ENCODE data around the gene MYO7B. TPM values are rescaled to one million over a fixed set of nuclear protein-coding genes. Genes with fewer than 3 reads are reported as not detected.

The MYO7B gene
- total RNA-seq, 1 donor from 2014 or later, result 0.46 TPM

DNA sequence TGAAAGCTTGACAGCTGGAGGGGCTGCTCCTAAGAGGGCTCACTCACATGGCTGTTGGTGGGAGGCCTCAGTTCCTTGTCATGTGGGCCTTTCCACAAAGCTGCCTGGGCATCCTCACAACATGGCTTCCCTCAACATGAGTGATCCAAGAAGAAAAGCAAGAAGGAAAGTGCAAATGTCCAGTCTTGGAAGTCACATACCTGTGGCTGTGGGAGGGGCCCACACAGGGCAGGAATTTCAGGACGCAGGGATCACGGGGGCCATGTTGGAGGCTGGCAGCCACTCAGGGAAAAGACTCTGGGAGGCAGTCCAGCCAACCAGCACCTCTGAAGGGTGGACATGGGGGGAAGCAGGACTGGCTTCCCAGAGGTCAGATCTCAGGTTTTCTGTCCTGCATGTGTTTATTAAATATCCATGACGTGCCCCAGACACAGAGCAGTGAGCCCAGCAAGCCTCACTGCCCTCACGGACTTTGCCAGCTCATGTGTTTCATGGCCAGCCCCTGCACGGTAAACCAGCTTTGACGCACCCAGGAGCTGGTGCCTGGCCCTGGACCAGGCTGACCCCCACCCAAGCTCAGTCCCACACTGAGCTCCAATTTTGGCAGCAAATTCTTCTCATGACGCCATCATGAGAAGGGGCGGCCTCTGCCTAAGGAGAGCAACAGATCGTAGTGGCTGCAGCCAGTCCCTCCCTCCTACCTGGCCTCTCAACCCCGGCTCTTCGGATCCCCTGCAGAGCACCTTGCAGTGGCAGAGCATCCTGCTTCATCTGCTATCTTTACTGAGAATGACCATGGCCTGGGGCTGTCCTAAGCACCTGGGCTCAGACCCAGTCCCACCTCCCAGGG is 75.8 kb downstream of the MYO7B start:
- intact Hi-C loops (cut with DNase I), result no loop called here
- ATAC-seq (no peak), DNase-seq (ENCODE audit: missing footprints) (no peak)

DNA sequence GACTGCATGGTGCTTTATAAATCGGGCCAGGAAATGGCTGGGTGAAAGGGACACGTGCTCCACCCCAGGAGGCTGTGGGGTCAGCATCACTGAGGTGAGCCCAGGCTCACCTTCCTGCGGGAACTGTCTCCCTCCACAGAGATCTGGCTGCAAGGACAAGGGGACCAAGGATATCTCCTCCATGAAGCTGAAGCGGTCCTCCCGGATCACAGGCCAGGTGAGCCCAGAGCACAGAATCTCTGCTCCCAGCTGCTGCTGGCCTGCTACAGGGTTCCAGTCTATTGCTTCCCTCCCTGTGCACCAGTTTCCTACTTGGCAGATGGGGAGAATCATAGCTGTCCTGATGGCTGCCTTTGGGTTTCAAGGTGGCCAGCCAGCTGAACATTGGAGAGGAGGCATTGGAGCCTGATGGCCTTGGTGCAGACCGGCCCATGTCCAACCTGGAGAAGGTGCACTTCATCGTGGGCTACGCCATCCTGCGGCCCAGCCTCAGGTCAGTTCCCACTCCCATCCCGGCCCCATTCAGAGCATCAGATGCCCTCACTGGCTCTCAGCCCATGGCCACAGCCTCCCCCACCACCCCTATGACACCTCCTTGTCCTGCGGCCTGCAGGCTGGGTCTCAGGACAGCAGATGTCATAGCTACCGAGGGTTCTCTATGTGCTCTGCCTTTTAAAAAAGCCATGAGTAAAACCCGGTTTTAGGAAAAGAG is 76.8 kb downstream of the MYO7B start:
- intact Hi-C loops (cut with DNase I), result no loop called here
- DNase-seq (ENCODE audit: missing footprints) (no peak), ATAC-seq (no peak)

DNA sequence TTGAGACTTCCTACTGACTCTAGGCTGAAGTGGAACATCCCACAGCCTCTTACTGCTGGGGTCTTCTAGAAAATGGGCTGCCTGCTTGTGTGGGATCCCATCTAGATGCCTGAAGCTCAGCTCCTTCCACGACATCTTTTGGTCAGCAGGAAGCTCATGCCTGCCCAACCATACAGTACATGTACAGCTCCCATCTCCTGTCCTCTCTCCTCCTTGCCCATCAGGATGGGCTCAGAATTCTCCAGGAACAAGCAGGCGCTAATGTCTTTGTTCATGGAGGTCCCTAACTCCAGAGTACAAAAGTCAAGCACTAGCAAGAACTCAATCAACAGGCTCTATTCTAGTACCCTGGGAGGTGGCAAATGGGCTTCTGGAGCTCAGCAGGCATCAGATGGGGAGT is 78.8 kb downstream of the MYO7B start:
- intact Hi-C loops (cut with DNase I), result no loop called here
- no peak for ATAC-seq
- DNase-seq (ENCODE audit: missing footprints), result no peak

DNA sequence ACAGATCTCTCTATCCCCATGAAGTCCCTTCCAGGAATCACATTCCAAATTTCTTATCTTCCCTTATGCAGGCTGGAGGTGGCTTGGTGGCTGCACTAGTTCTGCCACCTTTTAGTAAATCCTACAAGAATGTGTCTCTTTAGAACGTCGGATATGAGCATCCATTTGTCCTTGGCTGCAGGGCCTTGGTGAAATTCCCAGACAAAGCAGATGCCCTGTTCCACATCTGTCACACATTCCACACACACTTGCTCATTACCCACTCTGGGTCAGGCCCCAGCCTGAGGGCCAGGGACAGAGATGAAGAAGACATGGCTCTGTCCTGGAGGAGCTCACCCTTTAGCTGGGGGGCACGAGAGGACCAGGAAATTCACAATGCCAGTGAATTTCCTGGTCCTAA is 79.2 kb downstream of the MYO7B start:
- intact Hi-C loops (cut with DNase I), result no loop called here
- no peak for DNase-seq (ENCODE audit: missing footprints)
- ATAC-seq, result no peak

DNA sequence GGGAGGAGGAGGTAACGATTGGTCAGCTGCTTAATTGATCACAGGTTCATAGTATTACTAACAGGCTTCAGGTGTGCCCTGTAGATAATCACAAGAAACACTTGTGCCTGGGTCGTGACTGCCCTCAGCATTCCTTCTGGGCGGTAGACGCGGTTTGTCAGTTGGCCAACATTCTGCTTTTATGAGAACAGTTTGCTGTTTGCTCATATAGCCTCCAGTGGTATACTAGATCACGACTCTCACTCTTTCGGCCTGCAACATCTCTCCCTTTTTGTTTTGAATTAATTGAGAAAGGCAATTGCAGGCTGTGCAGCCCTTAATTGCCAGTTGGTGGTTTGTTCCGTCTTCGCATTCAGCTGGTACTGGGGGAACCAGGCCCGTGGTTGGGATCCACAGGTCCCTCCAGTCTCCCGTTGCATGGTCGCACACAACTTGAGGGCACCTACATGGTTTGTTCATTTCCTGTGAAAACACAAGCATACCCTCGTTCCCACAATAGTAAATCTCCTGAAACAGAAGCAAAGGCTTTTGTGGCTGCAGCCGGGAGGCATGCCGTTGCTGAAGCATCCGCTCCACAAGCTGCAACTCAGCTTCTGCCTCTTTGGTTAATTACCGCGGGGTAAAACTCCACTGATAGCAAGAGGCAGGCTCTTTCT is 80.2 kb downstream of the MYO7B start:
- ATAC-seq (no peak), DNase-seq (ENCODE audit: missing footprints) (no peak)
- intact Hi-C loops (cut with DNase I), result no loop called here

DNA sequence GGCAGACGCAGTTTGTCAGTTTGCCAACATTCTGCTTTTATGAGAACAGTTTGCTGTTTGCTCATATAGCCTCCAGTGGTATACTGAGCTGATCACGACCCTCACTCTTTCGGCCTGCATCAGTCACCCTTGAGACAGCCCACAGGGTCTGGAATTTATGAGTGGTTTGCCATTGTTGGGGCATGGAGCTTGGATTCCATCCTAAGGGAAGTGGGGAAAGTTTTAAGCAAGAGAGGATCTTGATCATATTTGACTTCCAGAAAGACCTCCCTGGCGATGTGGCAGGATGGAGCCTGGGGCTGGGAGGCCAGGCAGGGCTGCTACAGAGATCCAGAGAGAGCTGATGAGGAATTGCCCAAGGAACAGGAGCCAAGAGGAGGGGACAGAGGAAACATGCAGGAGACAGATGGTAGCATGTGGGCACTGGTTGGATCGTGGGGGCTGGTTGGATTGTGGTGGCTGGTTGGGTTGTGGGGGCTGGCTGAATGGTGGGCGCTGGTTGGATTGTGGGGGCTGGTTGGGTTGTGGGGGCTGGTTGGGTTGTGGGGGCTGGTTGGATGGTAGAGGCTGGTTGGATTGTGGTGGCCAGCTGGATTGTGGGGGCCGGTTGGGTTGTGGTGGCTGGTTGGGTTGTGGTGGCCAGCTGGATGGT is 83.2 kb downstream of the MYO7B start:
- no peak for ATAC-seq
- intact Hi-C loops (cut with DNase I), result no loop called here
- no peak for DNase-seq (ENCODE audit: missing footprints)

DNA sequence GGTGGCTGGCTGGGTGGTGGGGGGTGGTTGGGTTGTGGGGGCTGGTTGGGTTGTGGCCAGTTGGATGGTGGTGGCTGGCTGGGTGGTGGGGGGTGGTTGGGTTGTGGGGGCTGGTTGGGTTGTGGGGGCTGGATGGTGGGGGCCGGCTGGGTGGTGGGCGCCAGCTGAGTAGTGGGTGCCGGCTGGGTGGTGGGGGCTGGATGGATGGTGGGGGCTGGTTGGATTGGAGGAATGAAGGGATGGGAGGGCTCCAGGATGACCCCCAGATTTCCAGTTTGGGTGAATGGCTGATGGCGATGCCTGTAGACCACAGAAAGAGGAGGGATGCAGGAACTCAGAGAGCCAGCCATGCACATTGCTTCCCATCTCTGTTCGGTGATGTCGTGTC is 83.7 kb downstream of the MYO7B start:
- ATAC-seq, result no peak
- intact Hi-C loops (cut with DNase I), result no loop called here
- DNase-seq (ENCODE audit: missing footprints), result no peak

DNA sequence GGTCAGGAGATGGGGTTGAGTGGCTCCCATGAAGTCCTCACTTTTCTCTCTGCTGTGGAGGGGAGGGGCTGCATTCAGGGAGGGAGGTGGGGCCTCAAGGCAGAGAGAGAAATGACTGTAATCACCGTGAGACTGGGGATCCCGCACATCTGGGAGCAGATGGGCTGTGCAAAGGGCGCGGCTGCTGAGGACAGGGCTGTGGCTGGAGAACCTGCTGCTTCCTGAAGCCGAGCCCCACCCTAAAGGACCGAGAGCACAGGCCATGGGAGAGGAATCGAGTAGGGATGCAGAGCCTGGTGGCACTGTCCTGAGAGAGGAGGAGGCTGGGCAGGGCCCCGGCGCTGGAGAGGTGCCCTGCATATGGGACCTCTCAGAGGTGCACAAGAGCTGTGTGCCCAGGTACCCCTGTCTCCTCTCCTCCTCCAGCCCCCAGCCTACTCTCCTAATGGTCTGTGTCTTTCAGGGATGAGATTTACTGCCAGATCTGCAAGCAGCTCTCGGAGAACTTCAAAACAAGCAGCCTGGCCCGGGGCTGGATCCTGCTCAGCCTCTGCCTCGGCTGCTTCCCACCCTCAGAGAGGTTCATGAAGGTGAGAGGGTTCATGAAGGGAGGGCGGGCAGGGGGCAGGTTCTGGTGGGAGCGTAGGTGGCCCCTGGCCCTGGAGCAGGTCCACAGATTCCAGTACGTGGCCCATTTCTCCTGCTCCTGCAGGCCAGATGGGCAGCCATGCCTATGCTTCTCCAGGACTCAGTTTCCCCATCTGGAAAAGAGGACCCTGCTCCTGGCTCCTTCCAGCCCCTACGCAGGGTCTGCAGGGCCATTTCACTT is 84.6 kb downstream of the MYO7B start:
- intact Hi-C loops (cut with DNase I), result no loop called here
- DNase-seq (ENCODE audit: missing footprints), result no peak
- ATAC-seq, result no peak

DNA sequence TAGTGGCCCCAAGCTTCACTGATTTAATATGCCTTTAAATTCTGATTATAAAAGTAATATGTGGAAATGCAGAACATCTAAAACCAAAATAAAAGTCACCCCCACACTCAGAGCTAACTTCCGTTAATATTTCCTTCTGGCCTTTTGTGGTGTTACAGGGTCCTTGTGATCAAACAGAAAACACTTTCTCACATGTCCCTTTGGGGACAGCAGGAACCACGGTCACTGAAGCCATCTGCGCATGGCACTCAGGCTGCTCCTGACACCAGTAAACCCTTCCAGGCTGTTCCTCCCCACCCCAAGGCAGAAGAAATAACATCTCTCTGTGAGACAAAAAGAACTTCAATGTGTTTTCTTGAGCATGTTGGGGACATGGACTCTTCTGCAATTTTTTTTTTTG is 85.4 kb downstream of the MYO7B start:
- intact Hi-C loops (cut with DNase I), result no loop called here
- DNase-seq (ENCODE audit: missing footprints) (no peak), ATAC-seq (no peak)

DNA sequence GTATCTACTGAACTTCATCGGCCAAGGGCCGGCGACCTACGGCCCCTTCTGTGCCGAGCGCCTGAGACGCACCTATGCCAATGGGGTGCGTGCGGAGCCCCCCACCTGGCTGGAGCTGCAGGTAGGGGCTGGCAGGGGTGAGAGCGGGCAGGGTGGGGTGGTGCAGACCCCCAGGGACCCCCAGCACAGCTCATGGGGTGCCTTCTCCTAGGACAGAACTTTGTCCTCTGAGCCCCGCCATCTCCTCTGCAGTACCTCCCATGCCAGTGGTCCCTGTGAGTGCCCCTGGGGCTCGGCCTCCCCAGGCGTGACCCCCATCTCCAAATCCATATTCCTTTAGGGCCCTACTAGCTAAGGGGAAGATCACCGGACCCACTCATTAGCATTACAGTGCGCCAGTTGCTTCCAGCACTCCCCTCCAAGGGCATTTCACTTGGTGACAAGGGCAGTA is 86.5 kb downstream of the MYO7B start:
- ATAC-seq, result no peak
- no peak for DNase-seq (ENCODE audit: missing footprints)
- intact Hi-C loops (cut with DNase I), result no loop called here

DNA sequence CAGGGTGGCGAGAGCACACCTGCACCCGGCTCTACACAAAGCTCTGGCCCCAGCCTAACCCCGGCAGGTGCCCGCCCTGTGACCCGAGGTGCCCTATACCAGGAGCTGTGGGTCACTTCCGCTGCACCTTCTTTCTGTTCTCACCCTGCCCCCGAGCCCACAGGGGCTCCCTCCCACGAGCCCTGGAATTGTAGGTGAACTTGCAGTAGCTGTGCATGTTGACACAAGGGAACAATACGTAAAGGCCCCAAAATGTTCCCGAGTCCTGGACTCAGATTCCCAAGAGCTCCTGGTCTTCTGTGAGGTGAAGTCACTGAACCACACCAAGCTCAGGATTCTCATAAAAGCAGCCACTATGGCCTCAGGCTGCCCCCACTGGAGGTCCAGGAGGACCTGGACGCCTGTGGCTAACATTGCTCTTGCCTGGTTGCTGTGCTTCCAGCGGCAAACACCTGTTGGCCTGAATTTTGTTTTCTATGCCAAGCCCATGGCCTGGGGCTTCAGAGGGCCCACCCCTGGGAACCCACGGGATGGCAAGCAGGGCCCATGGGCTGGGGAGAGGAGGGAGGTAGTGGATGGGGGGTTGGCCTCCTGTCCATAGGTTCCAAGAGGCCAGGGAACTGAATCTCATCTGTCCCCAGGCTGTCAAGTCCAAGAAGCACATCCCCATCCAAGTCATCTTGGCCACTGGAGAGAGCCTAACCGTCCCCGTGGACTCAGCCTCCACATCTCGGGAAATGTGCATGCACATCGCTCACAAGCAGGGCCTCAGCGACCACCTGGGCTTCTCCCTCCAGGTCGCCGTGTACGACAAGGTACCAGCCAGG is 87.3 kb downstream of the MYO7B start:
- intact Hi-C loops (cut with DNase I), result no loop called here
- ATAC-seq, result no peak
- peak; percentile 63 for DNase-seq (ENCODE audit: missing footprints)

DNA sequence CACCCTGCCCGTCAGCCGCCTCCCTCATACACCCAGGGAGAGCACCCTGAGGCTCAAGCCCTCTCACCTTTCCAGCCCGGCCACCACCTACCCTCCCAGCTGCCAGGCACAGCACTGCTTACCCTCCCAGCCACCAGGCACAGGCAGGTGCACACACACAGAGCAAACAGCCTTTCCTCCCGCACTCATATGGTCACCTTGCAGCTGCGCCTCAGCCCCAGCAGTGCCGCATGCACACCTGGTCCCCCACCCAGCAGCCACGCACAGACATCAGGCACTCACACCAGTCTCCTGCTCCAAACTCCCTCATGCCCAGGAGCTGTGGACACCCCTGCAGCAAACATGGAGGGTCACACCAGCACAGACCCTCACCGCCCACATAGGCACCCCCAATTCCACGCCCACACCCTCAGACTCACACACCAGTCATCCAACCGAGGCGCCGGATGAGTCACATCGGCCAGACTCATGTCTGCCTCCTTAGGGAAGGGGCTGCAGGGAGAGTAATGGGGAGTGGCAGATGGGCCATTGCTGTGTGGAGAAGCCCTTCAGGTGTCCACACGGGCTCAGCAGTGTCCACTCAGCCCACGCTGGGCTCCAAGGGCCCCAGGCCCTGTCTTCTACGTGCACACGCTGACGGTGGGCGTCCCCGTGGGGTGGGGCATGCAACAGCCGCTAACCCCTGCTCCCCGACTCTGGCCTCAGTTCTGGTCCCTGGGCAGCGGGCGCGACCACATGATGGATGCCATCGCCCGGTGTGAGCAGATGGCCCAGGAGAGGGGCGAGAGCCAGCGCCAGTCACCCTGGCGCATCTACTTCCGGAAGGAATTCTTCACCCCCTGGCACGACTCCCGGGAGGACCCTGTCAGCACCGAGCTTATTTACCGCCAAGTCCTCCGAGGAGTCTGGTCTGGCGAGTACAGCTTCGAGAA is 88.2 kb downstream of the MYO7B start:
- intact Hi-C loops (cut with DNase I), result no loop called here
- DNase-seq (ENCODE audit: missing footprints) (no peak), ATAC-seq (no peak)

DNA sequence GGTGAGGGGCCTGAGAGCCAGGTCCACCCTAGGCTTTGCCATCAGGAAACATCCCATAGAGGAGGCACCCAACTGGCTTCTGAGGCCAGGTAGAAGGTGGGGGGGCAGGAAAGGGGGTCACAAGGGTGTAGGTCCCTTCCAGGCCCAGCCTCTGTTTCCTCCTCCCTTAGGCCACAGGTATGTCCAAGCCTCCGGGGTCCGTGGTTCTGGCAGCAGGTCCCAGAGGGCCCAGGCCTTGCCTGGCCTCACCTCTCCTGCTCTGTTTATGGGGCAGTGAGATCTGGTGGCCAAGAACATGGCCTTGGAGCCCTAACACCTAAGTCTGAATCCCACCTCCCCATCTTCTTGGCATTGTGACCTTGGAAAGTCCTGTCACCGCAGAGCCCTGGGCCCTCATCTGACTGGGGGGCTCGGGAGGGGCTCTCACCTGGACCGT is 88.9 kb downstream of the MYO7B start:
- ATAC-seq (no peak), DNase-seq (ENCODE audit: missing footprints) (no peak)
- intact Hi-C loops (cut with DNase I), result no loop called here

DNA sequence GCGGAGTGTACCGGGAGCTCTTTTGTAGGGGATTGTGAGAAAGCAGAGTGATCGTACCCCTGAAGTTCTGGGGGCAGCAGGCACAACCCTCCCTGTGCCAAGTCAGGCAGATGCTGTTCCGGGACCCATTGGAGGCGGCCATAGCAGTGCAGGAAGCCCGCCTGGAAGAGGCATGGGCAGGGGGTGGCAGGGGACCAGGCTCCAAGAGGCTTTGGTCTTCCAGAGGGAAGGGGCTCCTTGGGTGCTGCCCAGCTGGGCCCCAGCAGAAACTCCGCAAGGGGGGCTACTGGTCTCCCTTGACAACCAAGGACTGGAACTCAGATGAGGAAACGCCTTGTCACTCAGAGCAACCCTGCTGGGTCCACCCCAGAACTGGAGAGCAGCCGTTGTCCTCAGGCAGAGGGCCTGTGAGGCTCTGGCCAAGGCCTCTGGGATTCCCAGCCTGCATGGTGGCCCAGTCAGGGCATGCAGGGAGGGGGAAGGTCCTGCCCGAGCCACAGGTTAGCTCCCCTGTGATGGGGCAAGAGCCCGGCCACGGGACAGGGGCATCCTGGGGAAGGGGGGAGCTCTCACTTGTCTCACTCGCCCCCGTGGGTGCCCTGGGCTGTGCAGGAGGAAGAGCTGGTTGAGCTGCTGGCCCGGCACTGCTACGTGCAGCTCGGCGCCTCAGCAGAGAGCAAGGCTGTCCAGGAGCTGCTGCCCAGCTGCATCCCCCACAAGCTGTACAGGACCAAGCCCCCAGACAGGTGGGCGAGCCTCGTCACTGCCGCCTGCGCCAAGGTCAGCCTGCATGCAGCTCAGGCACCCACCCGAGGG is 89.5 kb downstream of the MYO7B start:
- DNase-seq (ENCODE audit: missing footprints), result peak; percentile 46
- intact Hi-C loops (cut with DNase I), result no loop called here
- ATAC-seq, result no peak

DNA sequence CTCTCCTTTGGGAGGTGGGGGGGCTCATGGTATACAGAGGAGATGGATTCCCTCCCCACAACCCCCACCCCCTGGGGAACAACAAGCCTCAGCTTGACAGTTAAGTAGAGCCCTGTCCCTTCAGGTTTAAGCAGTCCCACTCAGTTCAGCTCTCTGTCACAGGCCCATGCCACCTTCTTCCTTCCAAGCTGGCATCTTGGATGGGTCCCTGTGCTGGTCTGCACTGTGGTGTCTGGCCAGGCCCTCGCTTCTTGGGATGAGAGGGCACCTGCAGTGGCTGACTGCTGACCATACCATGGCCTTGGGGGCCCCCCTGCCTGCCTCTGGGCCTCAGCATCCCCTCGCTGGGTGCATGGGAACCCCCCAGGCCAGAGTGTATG is 90.1 kb downstream of the MYO7B start:
- no peak for DNase-seq (ENCODE audit: missing footprints)
- ATAC-seq, result no peak
- intact Hi-C loops (cut with DNase I), result no loop called here

DNA sequence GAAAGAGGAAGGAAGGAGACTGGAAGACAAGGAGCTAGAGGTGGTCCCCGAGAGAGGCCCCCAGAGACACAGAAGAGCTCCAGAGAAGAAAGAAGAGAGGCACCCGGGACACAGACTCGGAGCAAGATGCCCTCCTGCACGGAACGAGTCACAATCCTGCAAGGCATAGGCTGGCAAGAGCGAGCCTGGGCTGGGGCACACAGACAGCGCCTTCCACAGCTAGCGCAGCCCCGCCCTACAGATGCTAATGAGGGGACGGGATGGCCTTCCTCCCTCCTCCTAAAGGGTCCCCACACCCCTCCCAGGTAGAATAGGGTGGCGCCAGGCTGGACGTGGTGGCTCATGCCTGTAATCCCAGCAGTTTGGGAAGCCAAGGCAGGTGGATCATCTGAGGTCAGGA is 90.7 kb downstream of the MYO7B start:
- ATAC-seq, result no peak
- intact Hi-C loops (cut with DNase I), result no loop called here
- DNase-seq (ENCODE audit: missing footprints), result peak; percentile 61

Data from Right ventricle myocardium inferior (tissue), 1 donor.